HL-60 (cell line): ENCODE results near the gene CFAP299.

Experiments used
- GABPA ChIP-seq: IDR thresholded peaks from 2 replicates; pipeline ENCODE4 v1.6.1; 2012; ENCODE audit warnings: low read depth
- POLR2AphosphoS5 ChIP-seq: IDR thresholded peaks from 2 replicates; pipeline ENCODE4 v1.6.1; 2012; ENCODE audit warnings: low read depth
- REST ChIP-seq: IDR thresholded peaks from 2 replicates; pipeline ENCODE4 v1.6.1; 2012; ENCODE audit warnings: low read depth; ENCODE audit not compliant: insufficient replicate concordance
- TF ChIP-seq, protein P1 (sequence below): IDR thresholded peaks from one replicate; pipeline ENCODE4 v1.5.1; 2011; ENCODE audit warnings: low read length, control low read depth, inconsistent platforms; ENCODE audit not compliant: insufficient read depth

DNA sequence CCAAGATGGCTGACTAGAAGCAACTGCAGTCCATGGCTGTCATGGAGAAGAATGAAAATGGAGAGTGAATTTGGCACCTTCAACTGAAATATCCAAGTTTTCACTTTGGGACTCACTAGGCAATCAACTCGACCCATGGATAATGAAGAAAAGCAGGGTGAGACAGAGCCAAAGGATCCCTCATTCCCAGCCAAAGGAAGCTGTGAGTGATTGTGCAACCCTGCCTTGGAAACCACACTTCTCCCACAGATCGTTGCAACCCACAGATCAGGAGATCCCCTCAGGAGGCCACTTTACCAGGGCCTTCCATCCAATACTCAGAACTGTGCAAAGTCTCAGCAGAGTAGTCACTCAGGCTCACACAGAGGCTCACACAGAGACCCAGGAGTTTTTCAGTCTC, 4.5 kb downstream of the CFAP299 start:
- TF ChIP-seq, protein P1, sequence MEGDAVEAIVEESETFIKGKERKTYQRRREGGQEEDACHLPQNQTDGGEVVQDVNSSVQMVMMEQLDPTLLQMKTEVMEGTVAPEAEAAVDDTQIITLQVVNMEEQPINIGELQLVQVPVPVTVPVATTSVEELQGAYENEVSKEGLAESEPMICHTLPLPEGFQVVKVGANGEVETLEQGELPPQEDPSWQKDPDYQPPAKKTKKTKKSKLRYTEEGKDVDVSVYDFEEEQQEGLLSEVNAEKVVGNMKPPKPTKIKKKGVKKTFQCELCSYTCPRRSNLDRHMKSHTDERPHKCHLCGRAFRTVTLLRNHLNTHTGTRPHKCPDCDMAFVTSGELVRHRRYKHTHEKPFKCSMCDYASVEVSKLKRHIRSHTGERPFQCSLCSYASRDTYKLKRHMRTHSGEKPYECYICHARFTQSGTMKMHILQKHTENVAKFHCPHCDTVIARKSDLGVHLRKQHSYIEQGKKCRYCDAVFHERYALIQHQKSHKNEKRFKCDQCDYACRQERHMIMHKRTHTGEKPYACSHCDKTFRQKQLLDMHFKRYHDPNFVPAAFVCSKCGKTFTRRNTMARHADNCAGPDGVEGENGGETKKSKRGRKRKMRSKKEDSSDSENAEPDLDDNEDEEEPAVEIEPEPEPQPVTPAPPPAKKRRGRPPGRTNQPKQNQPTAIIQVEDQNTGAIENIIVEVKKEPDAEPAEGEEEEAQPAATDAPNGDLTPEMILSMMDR: no peak
- TF ChIP-seq POLR2AphosphoS5: no peak
- no peak for TF ChIP-seq GABPA
- no peak for TF ChIP-seq REST
